ENCODE measurements around the gene RAC2.

RAC2 gene

GRCh38 chr22:37213941-37214730 is 29.9 kb downstream of the RAC2 start:
- H3K4me1 ChIP-seq (ENCODE audit: low read length): peaks cover 17% of the 10 kb centered on the region
- no peak overlapping the region for H3K9ac ChIP-seq (ENCODE audit: low read length)
- no peaks in the 10 kb centered on the region for H3K9me3 ChIP-seq (ENCODE audit: insufficient read depth, low read length)
- peaks cover 19% of the 10 kb centered on the region for H3K36me3 ChIP-seq (replicated peaks; ENCODE audit: low read depth, low read length)
- TF ChIP-seq EZH2phosphoT487 (IDR thresholded peaks at IDR 0.05; ENCODE audit: low read depth): no peak
- TF ChIP-seq CTCF (IDR thresholded peaks at IDR 0.05; ENCODE audit: low read depth, low read length): no peak
- no peaks in the 10 kb centered on the region for H4K20me1 ChIP-seq (ENCODE audit: insufficient read depth, low read length)
- H3K27me3 ChIP-seq (ENCODE audit: low read depth, low read length): no peaks in the 10 kb centered on the region
- H3K4me2 ChIP-seq (ENCODE audit: low read length): no peak overlapping the region
- no peak overlapping the region for H3K4me3 ChIP-seq (ENCODE audit: low read length)
- H3K79me2 ChIP-seq (ENCODE audit: low read length): no peaks in the 10 kb centered on the region
- H2AFZ ChIP-seq (ENCODE audit: low read depth, low read length): no peak overlapping the region
- H3K27ac ChIP-seq (ENCODE audit: low read length): no peak overlapping the region

- H4K20me1 ChIP-seq (ENCODE audit: insufficient read depth, low read length): no peaks in the 10 kb centered on the region
- H3K4me1 ChIP-seq (ENCODE audit: low read length): peaks cover 11% of the 10 kb centered on the region
- H3K4me2 ChIP-seq (ENCODE audit: low read length): no peak overlapping the region
- no peak overlapping the region for H3K4me3 ChIP-seq (ENCODE audit: low read length)
- H2AFZ ChIP-seq (ENCODE audit: low read depth, low read length): no peak overlapping the region
- H3K9me3 ChIP-seq (ENCODE audit: insufficient read depth, low read length): no peaks in the 10 kb centered on the region
- no peak overlapping the region for H3K9ac ChIP-seq (ENCODE audit: low read length)
- H3K79me2 ChIP-seq (ENCODE audit: low read length): no peaks in the 10 kb centered on the region
- TF ChIP-seq EZH2phosphoT487 (IDR thresholded peaks at IDR 0.05; ENCODE audit: low read depth): no peak
- no peak for TF ChIP-seq CTCF (IDR thresholded peaks at IDR 0.05; ENCODE audit: low read depth, low read length)
- H3K27ac ChIP-seq (ENCODE audit: low read length): no peak overlapping the region
- no peaks in the 10 kb centered on the region for H3K27me3 ChIP-seq (ENCODE audit: low read depth, low read length)
- H3K36me3 ChIP-seq (replicated peaks; ENCODE audit: low read depth, low read length): peaks cover 17% of the 10 kb centered on the region
Measured at GRCh38 chr22:37213218-37213855, 30.7 kb downstream of the RAC2 start.

- Histone ChIP-seq H3K36me3 (replicated peaks; ENCODE audit: low read depth, low read length) (peaks cover 9% of the 10 kb centered on the region), H3K9me3 (ENCODE audit: insufficient read depth, low read length) (no peaks in the 10 kb centered on the region), H3K4me2 (ENCODE audit: low read length) (no peak within 1 kb of the TSS), H3K4me1 (ENCODE audit: low read length) (peaks cover 5% of the 10 kb centered on the region), H3K27me3 (ENCODE audit: low read depth, low read length) (no peaks in the 10 kb centered on the region), H3K79me2 (ENCODE audit: low read length) (no peaks in the 10 kb centered on the region), H4K20me1 (ENCODE audit: insufficient read depth, low read length) (no peaks in the 10 kb centered on the region), H3K9ac (ENCODE audit: low read length) (no peak within 1 kb of the TSS), H3K4me3 (ENCODE audit: low read length) (no peak within 1 kb of the TSS), H3K27ac (ENCODE audit: low read length) (no peak within 1 kb of the TSS), H2AFZ (ENCODE audit: low read depth, low read length) (no peak within 1 kb of the TSS)
- TF ChIP-seq CTCF (IDR thresholded peaks at IDR 0.05; ENCODE audit: low read depth, low read length): no peak
- TF ChIP-seq EZH2phosphoT487 (IDR thresholded peaks at IDR 0.05; ENCODE audit: low read depth): no peak
Measured at GRCh38 chr22:37212174-37212906, 31.7 kb downstream of the RAC2 start, which contains the start of gene SSTR3. Gene SSTR3 (minus strand): TSS chr22:37212477. CDS start chr22:37207803, 4,674 bp downstream.

- Histone ChIP-seq H3K4me3 (ENCODE audit: low read length) (no peak overlapping the region), H3K36me3 (replicated peaks; ENCODE audit: low read depth, low read length) (peaks cover 5% of the 10 kb centered on the region), H4K20me1 (ENCODE audit: insufficient read depth, low read length) (no peaks in the 10 kb centered on the region), H3K9ac (ENCODE audit: low read length) (no peak overlapping the region), H3K4me2 (ENCODE audit: low read length) (no peak overlapping the region), H2AFZ (ENCODE audit: low read depth, low read length) (no peak overlapping the region), H3K27me3 (ENCODE audit: low read depth, low read length) (no peaks in the 10 kb centered on the region), H3K9me3 (ENCODE audit: insufficient read depth, low read length) (no peaks in the 10 kb centered on the region), H3K27ac (ENCODE audit: low read length) (no peak overlapping the region), H3K79me2 (ENCODE audit: low read length) (no peaks in the 10 kb centered on the region), H3K4me1 (ENCODE audit: low read length) (peaks cover 5% of the 10 kb centered on the region)
- no peak for TF ChIP-seq EZH2phosphoT487 (IDR thresholded peaks at IDR 0.05; ENCODE audit: low read depth)
- TF ChIP-seq CTCF (IDR thresholded peaks at IDR 0.05; ENCODE audit: low read depth, low read length): no peak
Measured at GRCh38 chr22:37211866-37212173, 32.2 kb downstream of the RAC2 start.
